HL-60 (cell line): ENCODE measurements around the gene PRSS22.

ENCODE experiments used
- GABPA ChIP-seq: IDR thresholded peaks from 2 replicates; pipeline ENCODE4 v1.6.1; 2012; ENCODE audit warnings: low read depth
- POLR2AphosphoS5 ChIP-seq: IDR thresholded peaks from 2 replicates; pipeline ENCODE4 v1.6.1; 2012; ENCODE audit warnings: low read depth
- TF ChIP-seq, protein P1 (sequence below): IDR thresholded peaks from one replicate; pipeline ENCODE4 v1.5.1; 2011; ENCODE audit warnings: low read length, control low read depth, inconsistent platforms; ENCODE audit not compliant: insufficient read depth

GRCh38 chr16:2867987-2868789, 10.2 kb upstream of the PRSS22 start:
- TF ChIP-seq, protein P1, sequence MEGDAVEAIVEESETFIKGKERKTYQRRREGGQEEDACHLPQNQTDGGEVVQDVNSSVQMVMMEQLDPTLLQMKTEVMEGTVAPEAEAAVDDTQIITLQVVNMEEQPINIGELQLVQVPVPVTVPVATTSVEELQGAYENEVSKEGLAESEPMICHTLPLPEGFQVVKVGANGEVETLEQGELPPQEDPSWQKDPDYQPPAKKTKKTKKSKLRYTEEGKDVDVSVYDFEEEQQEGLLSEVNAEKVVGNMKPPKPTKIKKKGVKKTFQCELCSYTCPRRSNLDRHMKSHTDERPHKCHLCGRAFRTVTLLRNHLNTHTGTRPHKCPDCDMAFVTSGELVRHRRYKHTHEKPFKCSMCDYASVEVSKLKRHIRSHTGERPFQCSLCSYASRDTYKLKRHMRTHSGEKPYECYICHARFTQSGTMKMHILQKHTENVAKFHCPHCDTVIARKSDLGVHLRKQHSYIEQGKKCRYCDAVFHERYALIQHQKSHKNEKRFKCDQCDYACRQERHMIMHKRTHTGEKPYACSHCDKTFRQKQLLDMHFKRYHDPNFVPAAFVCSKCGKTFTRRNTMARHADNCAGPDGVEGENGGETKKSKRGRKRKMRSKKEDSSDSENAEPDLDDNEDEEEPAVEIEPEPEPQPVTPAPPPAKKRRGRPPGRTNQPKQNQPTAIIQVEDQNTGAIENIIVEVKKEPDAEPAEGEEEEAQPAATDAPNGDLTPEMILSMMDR = peak; percentile 86
- TF ChIP-seq POLR2AphosphoS5 (peak; percentile 92), GABPA (peak; percentile 93)
